Suprapubic skin (tissue), 4 donors: ENCODE results near the gene POLQ.

Experiments used
- POLR2A ChIP-seq, 2 donors: fragments of 450-650 bp; IDR thresholded peaks; one replicate each; pipeline ENCODE4 v1.6.1; 2017; ENCODE audit warnings: antibody characterized with exemption in 2 of 2, mild to moderate bottlenecking in 2 of 2, moderate library complexity in 2 of 2
- POLR2AphosphoS5 ChIP-seq, 3 donors: sonication (generic); formaldehyde crosslinking; IDR thresholded peaks; one replicate each; pipeline ENCODE4 v1.6.1; 2017; ENCODE audit warnings: antibody characterized with exemption in 3 of 3
- TF ChIP-seq, protein P1 (sequence below), 2 donors: fragments of 200-600 bp in 1 of 2; fragments of 450-650 bp in 1 of 2; sonication (generic) in 1 of 2; IDR thresholded peaks; one replicate each; pipeline ENCODE4 v1.5.1; 2016 to 2019; ENCODE audit warnings: antibody characterized with exemption in 2 of 2, mild to moderate bottlenecking in 1 of 2, moderate library complexity in 1 of 2

DNA sequence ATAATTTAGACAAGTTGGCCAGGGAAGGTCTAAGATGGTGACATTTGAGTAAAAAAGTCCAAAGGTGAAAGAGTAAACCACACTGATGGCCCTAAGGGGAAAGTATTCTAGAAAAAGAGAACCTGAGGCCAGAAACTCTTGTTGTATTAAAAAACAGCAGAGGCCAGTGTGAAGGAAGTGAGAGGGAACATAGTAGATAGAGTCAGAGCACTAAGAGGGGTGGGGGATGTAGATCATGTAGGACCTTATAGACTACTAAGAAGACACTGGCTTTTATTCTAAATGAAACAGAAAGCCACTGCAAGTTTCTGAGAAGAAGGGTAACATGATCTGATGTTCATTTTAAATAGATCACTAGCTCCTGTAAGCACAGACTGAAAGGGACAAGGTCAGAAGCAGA is 14.5 kb downstream of the POLQ start:
- TF ChIP-seq, protein P1, sequence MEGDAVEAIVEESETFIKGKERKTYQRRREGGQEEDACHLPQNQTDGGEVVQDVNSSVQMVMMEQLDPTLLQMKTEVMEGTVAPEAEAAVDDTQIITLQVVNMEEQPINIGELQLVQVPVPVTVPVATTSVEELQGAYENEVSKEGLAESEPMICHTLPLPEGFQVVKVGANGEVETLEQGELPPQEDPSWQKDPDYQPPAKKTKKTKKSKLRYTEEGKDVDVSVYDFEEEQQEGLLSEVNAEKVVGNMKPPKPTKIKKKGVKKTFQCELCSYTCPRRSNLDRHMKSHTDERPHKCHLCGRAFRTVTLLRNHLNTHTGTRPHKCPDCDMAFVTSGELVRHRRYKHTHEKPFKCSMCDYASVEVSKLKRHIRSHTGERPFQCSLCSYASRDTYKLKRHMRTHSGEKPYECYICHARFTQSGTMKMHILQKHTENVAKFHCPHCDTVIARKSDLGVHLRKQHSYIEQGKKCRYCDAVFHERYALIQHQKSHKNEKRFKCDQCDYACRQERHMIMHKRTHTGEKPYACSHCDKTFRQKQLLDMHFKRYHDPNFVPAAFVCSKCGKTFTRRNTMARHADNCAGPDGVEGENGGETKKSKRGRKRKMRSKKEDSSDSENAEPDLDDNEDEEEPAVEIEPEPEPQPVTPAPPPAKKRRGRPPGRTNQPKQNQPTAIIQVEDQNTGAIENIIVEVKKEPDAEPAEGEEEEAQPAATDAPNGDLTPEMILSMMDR (IDR thresholded peaks at IDR 0.05): no peak
- TF ChIP-seq POLR2AphosphoS5 (IDR thresholded peaks at IDR 0.05): no peak
- no peak for TF ChIP-seq POLR2A (IDR thresholded peaks at IDR 0.05)
